ENCODE measurements around the gene KLF16. TPM values are rescaled to one million over a fixed set of nuclear protein-coding genes. Genes with fewer than 3 reads are reported as not detected.
A peak's percentile ranks its signal among the peaks of the same experiment; 100 is the strongest.

Gene KLF16
- total and polyA plus RNA-seq, 10 of the 15 experiments (the other 5 are each of a cell fraction or from before 2014, with no cell fraction given), result 0.03 to 41.2 (median 2.6) TPM

GRCh38 chr19:1846517-1847204 is 16.7 kb downstream of the KLF16 start:
- in situ Hi-C loops (cut with MboI) (no loop called here), intact Hi-C loops (cut with micrococcal nuclease; ENCODE audit: unreplicated experiment) (no loop called here)
- H3K4me1 ChIP-seq (ENCODE audit: control insufficient read depth, insufficient read depth, low read length), result peaks cover 19% of the 10 kb centered on the region
- H3K9ac ChIP-seq (ENCODE audit: control insufficient read depth, insufficient read depth, low read length), result peak overlapping the region; percentile 39
- BruUV-seq (replicated peaks), result no TSS peak
- ChIA-PET CTCF (interaction anchor here (0.6 to 2.6 kb wide), 4 partner anchors 8 to 21 kb away, joined by 3 to 13 read pairs (median 3); no protein-coding TSS in a partner anchor), RAD21 (ENCODE audit: unreplicated experiment) (no interaction called here), POLR2A (interaction anchor here (1.0 kb wide), 1 partner anchor 8 kb away, joined by 3 read pairs; no protein-coding TSS in a partner anchor), SMC1A (ENCODE audit: uncharacterized antibody, unreplicated experiment) (interaction anchor here (1.4 kb wide), 1 partner anchor 9 kb away, joined by 3 read pairs; no protein-coding TSS in a partner anchor)
- no peak overlapping the region for H2AFZ ChIP-seq (ENCODE audit: control insufficient read depth, low read depth, low read length)
- H3K4me2 ChIP-seq (ENCODE audit: control insufficient read depth, insufficient read depth), result peak overlapping the region; percentile 97
- peak; percentile 3; the same call in 1 of the 2 replicates for TF ChIP-seq POLR2AphosphoS5 (IDR thresholded peaks at IDR 0.05; ENCODE audit: low read length)
- no peak for TF ChIP-seq SMAD5 (IDR thresholded peaks at IDR 0.05; ENCODE audit: low read depth)
- ATAC-seq (no peak), DNase-seq (ENCODE audit: low read depth, low spot score) (no peak), FAIRE-seq (no peak)
- WGBS (ENCODE audit: insufficient coverage, insufficient replicate concordance, low lambda C conversion rate, missing lambda C conversion rate), result 92% methylated on average over 29 of the region's 29 CpGs
- H3K36me3 ChIP-seq (ENCODE audit: control insufficient read depth in 2 of 2, insufficient read depth in 2 of 2, low read length in 1 of 2), result peaks cover 0 to 6% of the 10 kb centered on the region in 2 experiments; a peak in 3 of 4 replicates
- H3K4me3 ChIP-seq, result peak overlapping the region; percentile 89
- peaks cover 61% of the 10 kb centered on the region for H3K79me2 ChIP-seq (ENCODE audit: control insufficient read depth, insufficient read depth, low read length)
- H3K9me3 ChIP-seq (replicated peaks; ENCODE audit: control insufficient read depth, insufficient read depth, low read length), result no peaks in the 10 kb centered on the region
- H3K27me3 ChIP-seq (replicated peaks in 1 of 2; ENCODE audit: control insufficient read depth in 2 of 2, insufficient read depth in 2 of 2, low read length in 1 of 2), result no peaks in the 10 kb centered on the region
- peaks cover 3% of the 10 kb centered on the region; the same call in 1 of the 2 replicates for H4K20me1 ChIP-seq (ENCODE audit: control insufficient read depth, insufficient read depth)
- no peak overlapping the region for H3K27ac ChIP-seq (ENCODE audit: control insufficient read depth, insufficient read depth)

GRCh38 chr19:1845642-1846041 is 17.7 kb downstream of the KLF16 start:
- peak overlapping the region; percentile 48; the same call in 1 of the 2 replicates for H3K4me2 ChIP-seq (ENCODE audit: control insufficient read depth, insufficient read depth)
- no peaks in the 10 kb centered on the region for H3K9me3 ChIP-seq (replicated peaks; ENCODE audit: control insufficient read depth, insufficient read depth, low read length)
- no peak for FAIRE-seq
- BruUV-seq (replicated peaks), result no TSS peak
- TF ChIP-seq DPF2 (IDR thresholded peaks at IDR 0.05), result no peak
- peak; percentile 48; the same call in 1 of the 2 replicates for TF ChIP-seq POLR2A (IDR thresholded peaks at IDR 0.05; ENCODE audit: low read depth, low read length)
- intact Hi-C loops (cut with micrococcal nuclease; ENCODE audit: unreplicated experiment) (no loop called here), in situ Hi-C loops (cut with MboI) (no loop called here)
- ChIA-PET RAD21 (ENCODE audit: unreplicated experiment) (no interaction called here), POLR2A (no interaction called here), SMC1A (ENCODE audit: uncharacterized antibody, unreplicated experiment) (interaction anchor here (1.0 kb wide), 1 partner anchor 187 kb away, joined by 3 read pairs; no protein-coding TSS in a partner anchor), CTCF (interaction anchor here (0.6 to 2.6 kb wide), 3 partner anchors 8 to 51 kb away, joined by 3 to 13 read pairs (median 3); no protein-coding TSS in a partner anchor)
- DNase-seq (ENCODE audit: low read depth, low spot score), result no peak
- no peak overlapping the region for H3K27ac ChIP-seq (ENCODE audit: control insufficient read depth, insufficient read depth)
- peaks cover 3% of the 10 kb centered on the region; the same call in 1 of the 2 replicates for H4K20me1 ChIP-seq (ENCODE audit: control insufficient read depth, insufficient read depth)
- H3K9ac ChIP-seq (ENCODE audit: control insufficient read depth, insufficient read depth, low read length), result no peak overlapping the region
- no peak for ATAC-seq
- H2AFZ ChIP-seq (ENCODE audit: control insufficient read depth, low read depth, low read length), result no peak overlapping the region
- H3K36me3 ChIP-seq (ENCODE audit: control insufficient read depth in 2 of 2, insufficient read depth in 2 of 2, low read length in 1 of 2), result peaks cover 0 to 5% of the 10 kb centered on the region in 2 experiments; a peak in 3 of 4 replicates
- no peak overlapping the region; the same call in 1 of the 2 replicates for H3K4me3 ChIP-seq
- H3K27me3 ChIP-seq (replicated peaks in 1 of 2; ENCODE audit: control insufficient read depth in 2 of 2, insufficient read depth in 2 of 2, low read length in 1 of 2), result no peaks in the 10 kb centered on the region
- H3K79me2 ChIP-seq (ENCODE audit: control insufficient read depth, insufficient read depth, low read length), result peaks cover 63% of the 10 kb centered on the region
- WGBS (ENCODE audit: insufficient coverage, insufficient replicate concordance, low lambda C conversion rate, missing lambda C conversion rate), result over 99% methylated on average over 11 of the region's 11 CpGs
- H3K4me1 ChIP-seq (ENCODE audit: control insufficient read depth, insufficient read depth, low read length), result peaks cover 19% of the 10 kb centered on the region
